Hepatocyte (in vitro differentiated cells): ENCODE results near the gene TARM1. TPM values are rescaled to one million over a fixed set of nuclear protein-coding genes. Genes with fewer than 3 reads are reported as not detected.

Experiments
- DNase-seq: peaks from one replicate; pipeline ENCODE4 v3.0.0-alpha.2; 2016; ENCODE audit warnings: low spot score
- H2AFZ ChIP-seq: fragments of 200-600 bp; sonication (generic); 2 replicates; pipeline ENCODE4 v1.6.0; 2016; ENCODE audit warnings: antibody characterized with exemption, mild to moderate bottlenecking
- H3K27ac ChIP-seq: fragments of 200-600 bp; sonication (generic); 2 replicates; pipeline ENCODE4 v1.5.1; 2016; ENCODE audit warnings: mild to moderate bottlenecking
- H3K27me3 ChIP-seq: fragments of 200-600 bp; sonication (generic); 2 replicates; pipeline ENCODE4 v1.6.1; 2016
- H3K36me3 ChIP-seq: fragments of 200-600 bp; sonication (generic); replicated peaks from 2 replicates; pipeline ENCODE4 v1.5.1; 2016; ENCODE audit warnings: low read depth; ENCODE audit not compliant: insufficient read depth
- H3K4me1 ChIP-seq: fragments of 200-600 bp; sonication (generic); 2 replicates; pipeline ENCODE4 v1.5.1; 2016; ENCODE audit warnings: mild to moderate bottlenecking, moderate library complexity; ENCODE audit not compliant: insufficient read depth
- H3K4me2 ChIP-seq: fragments of 200-600 bp; sonication (generic); 2 replicates; pipeline ENCODE4 v1.6.0; 2016
- H3K4me3 ChIP-seq: fragments of 200-600 bp; sonication (generic); 2 replicates; pipeline ENCODE4 v1.5.1; 2016; ENCODE audit warnings: mild to moderate bottlenecking
- H3K79me2 ChIP-seq: fragments of 200-600 bp; sonication (generic); 2 replicates; pipeline ENCODE4 v1.6.0; 2017; ENCODE audit warnings: mild to moderate bottlenecking
- H3K9me2 ChIP-seq: fragments of 200-600 bp; sonication (generic); replicated peaks from 2 replicates; pipeline ENCODE4 v1.6.0; 2017; ENCODE audit warnings: mild to moderate bottlenecking; ENCODE audit not compliant: insufficient read depth
- H3K9me3 ChIP-seq: fragments of 200-600 bp; sonication (generic); 2 replicates; pipeline ENCODE4 v1.5.1; 2016; ENCODE audit warnings: low read depth, mild to moderate bottlenecking
- H4K20me1 ChIP-seq: fragments of 200-600 bp; sonication (generic); 2 replicates; pipeline ENCODE4 v1.6.0; 2016; ENCODE audit warnings: mild to moderate bottlenecking; ENCODE audit not compliant: insufficient read depth, poor library complexity, severe bottlenecking
- CTCF ChIP-seq: fragments of 200-600 bp; sonication (generic); IDR thresholded peaks from 2 replicates; pipeline ENCODE4 v1.5.1; 2016; ENCODE audit warnings: antibody characterized with exemption, mild to moderate bottlenecking; ENCODE audit not compliant: poor library complexity
- EZH2 ChIP-seq: fragments of 200-600 bp; sonication (generic); IDR thresholded peaks from 2 replicates; pipeline ENCODE4 v1.6.1; 2016; ENCODE audit warnings: antibody characterized with exemption, mild to moderate bottlenecking, borderline replicate concordance
- EZH2phosphoT487 ChIP-seq: fragments of 200-600 bp; sonication (generic); IDR thresholded peaks from one replicate; pipeline ENCODE4 v1.6.1; 2018; ENCODE audit warnings: antibody characterized with exemption, mild to moderate bottlenecking, low read depth, moderate library complexity; ENCODE audit not compliant: unreplicated experiment, severe bottlenecking
- WGBS: methylation state at CpG from one replicate; pipeline ENCODE4 v1.1.6; 2016; ENCODE audit warnings: low lambda C conversion rate; ENCODE audit errors: missing lambda C conversion rate; 5-methylcytosine and 5-hydroxymethylcytosine counted together
- polyA plus RNA-seq: library from polyadenylated mRNA; unstranded; fragments of >200 nt; fragmentation: Nextera tagmentation; extraction: Ambion mirVana; gene quantifications from 2 replicates; pipeline ENCODE4 v1.2.1, GENCODE V29; 2016
- total RNA-seq: library from RNA; depleted of rRNA; stranded (reverse); fragments of >200 nt; gene quantifications from 2 replicates; pipeline ENCODE4 v1.2.3, GENCODE V29; 2014

The TARM1 gene
- total and polyA plus RNA-seq, 2 experiments from 2014 or later, result not detected

DNA sequence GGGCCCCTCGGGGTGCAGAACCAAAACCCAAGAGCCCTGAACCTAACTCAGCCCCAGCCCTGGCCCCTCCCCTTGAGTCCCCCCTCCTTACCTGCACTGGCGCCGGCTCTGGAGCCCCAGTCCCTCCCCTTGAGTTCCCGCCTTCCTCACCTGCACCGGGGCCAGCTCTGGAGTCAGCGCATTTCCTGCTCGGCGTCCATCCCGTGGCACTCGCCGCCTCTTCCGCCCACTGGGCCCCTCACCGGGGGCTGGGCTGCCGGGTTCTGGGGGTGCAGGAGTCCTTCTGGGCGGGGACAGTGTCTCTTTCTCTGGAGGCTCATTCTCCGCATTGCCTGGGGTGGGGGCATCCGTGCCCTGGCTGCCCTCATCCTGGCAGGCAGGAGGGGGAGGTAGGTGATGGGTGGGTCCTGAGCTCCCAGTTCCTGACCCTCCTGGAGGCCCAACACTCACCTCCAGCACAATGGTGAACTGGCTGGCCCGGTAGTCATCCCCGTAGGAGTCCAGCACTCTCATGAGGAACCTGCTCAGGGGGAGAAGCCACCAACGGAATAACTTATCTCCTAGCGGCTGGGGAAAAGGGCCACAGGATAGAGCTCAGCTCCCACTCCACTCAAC, 26.8 kb upstream of the TARM1 start:
- Histone ChIP-seq H3K27me3 (no peaks in the 10 kb centered on the region), H3K9me2 (no peaks in the 10 kb centered on the region), H3K9me3 (no peaks in the 10 kb centered on the region), H3K4me2 (no peak overlapping the region), H3K27ac (no peak overlapping the region), H2AFZ (no peak overlapping the region), H3K36me3 (no peaks in the 10 kb centered on the region), H3K4me3 (no peak overlapping the region), H3K79me2 (peaks cover 19% of the 10 kb centered on the region), H4K20me1 (no peaks in the 10 kb centered on the region), H3K4me1 (peaks cover 3% of the 10 kb centered on the region)
- DNase-seq, result no peak
- WGBS, result 92% methylated on average over 18 of the region's 21 CpGs
- TF ChIP-seq CTCF, result no peak
- no peak for TF ChIP-seq EZH2phosphoT487
- no peak for TF ChIP-seq EZH2

DNA sequence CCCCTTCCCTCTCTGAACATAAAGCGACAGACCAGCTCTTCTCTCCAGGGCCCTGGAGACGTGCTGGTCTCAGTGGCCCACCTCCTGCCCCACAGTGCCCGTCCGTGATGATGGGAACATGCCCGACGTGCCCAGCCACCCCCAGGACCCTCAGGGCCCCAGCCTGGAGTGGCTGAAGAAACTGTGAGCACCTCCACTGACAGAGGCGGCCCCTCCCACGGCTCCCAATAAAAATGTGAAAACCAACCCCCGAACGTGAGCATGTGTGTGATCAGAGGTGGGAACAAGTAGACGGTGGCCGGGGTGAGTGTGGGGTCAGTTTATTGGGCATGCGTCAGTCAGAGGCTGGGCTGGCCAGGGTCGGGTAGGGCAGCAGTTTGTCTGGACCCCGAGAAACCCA, 25.6 kb upstream of the TARM1 start:
- no peaks in the 10 kb centered on the region for H3K9me3 ChIP-seq
- no peak overlapping the region for H2AFZ ChIP-seq
- TF ChIP-seq CTCF (no peak), EZH2phosphoT487 (no peak), EZH2 (no peak)
- H3K9me2 ChIP-seq, result no peaks in the 10 kb centered on the region
- H3K27ac ChIP-seq, result no peak overlapping the region
- peaks cover 3% of the 10 kb centered on the region for H3K4me1 ChIP-seq
- no peaks in the 10 kb centered on the region for H4K20me1 ChIP-seq
- DNase-seq, result no peak
- H3K4me2 ChIP-seq, result no peak overlapping the region
- H3K36me3 ChIP-seq, result no peaks in the 10 kb centered on the region
- H3K27me3 ChIP-seq, result no peaks in the 10 kb centered on the region
- peaks cover 22% of the 10 kb centered on the region for H3K79me2 ChIP-seq
- WGBS, result 84% methylated on average over 15 of the region's 15 CpGs
- H3K4me3 ChIP-seq, result no peak overlapping the region

- Histone ChIP-seq H3K27ac (no peak overlapping the region), H3K4me1 (peaks cover 3% of the 10 kb centered on the region), H3K79me2 (peaks cover 22% of the 10 kb centered on the region), H4K20me1 (no peaks in the 10 kb centered on the region), H3K9me2 (no peaks in the 10 kb centered on the region), H3K36me3 (no peaks in the 10 kb centered on the region), H2AFZ (no peak overlapping the region), H3K4me3 (no peak overlapping the region), H3K9me3 (no peaks in the 10 kb centered on the region), H3K27me3 (no peaks in the 10 kb centered on the region), H3K4me2 (no peak overlapping the region)
- no peak for DNase-seq
- WGBS, result 96% methylated on average over 10 of the region's 10 CpGs
- TF ChIP-seq CTCF (no peak), EZH2phosphoT487 (no peak), EZH2 (no peak)
Measured at GRCh38 chr19:54105796-54106195, 24.6 kb upstream of the TARM1 start.
